Loucy (cell line): ENCODE data around the gene LDHAL6B.

ENCODE experiments used
- CTCF ChIP-seq: fragments of 200-600 bp; sonication (generic); conservative IDR thresholded peaks from 2 replicates; pipeline ENCODE4 v1.5.1; 2014; ENCODE audit warnings: mild to moderate bottlenecking, antibody characterized with exemption, low read length
- EZH2phosphoT487 ChIP-seq: fragments of 200-600 bp; IDR thresholded peaks from 2 replicates; pipeline ENCODE4 v1.6.1; 2018; ENCODE audit warnings: antibody characterized with exemption, mild to moderate bottlenecking, moderate library complexity, borderline replicate concordance

- TF ChIP-seq CTCF (no peak), EZH2phosphoT487 (no peak)
These were observed 11.9 kb upstream of the LDHAL6B start for GRCh38 chr15:59194639-59195325.
